RWPE1 (cell line): Measurements from ENCODE around the gene GOLT1A.

Experiments used
- CTCF ChIA-PET: fragments of 350-600 bp; sonication (Branson Sonifier 250); formaldehyde crosslinking; extraction: SDS; loops from one replicate; lab custom pipeline; 2021; lab: Yijun Ruan, JAX
- POLR2A ChIA-PET: fragments of 400-600 bp; formaldehyde crosslinking; extraction: SDS; loops from one replicate; lab custom pipeline; 2020; ENCODE audit warnings: antibody characterized with exemption; ENCODE audit not compliant: low non-redundant PET; lab: Yijun Ruan, JAX
- DNase-seq: peaks from one replicate; pipeline ENCODE4 v3.0.0; 2012; ENCODE audit warnings: low spot score
- H3K27ac ChIP-seq: fragments of 450-650 bp; 2 replicates; pipeline ENCODE4 v1.5.1; 2017
- TF ChIP-seq, protein P1 (sequence below): fragments of 450-650 bp; conservative IDR thresholded peaks from 2 replicates; pipeline ENCODE4 v1.5.1; 2017; ENCODE audit warnings: low read depth, mild to moderate bottlenecking

Gene GOLT1A

DNA sequence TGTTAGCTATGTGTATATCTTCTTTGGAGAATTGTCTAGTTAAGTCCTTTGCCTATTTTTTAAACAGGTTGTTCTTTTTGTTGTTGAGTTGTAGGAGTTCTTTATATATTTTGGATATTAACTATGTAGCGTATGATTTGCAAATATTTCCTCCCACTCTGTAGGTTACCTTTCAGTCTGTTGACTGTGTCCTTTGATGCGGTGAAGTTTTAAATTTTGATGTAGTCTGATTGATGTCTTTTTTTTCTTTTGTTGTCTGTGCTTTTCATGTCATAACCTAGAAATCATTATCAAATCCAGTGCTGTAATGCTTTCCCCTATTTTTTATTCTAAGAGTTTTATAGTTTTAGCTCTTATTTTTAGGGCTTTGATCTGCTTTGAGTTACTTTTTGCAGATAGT lies 8.8 kb downstream of the GOLT1A start:
- POLR2A ChIA-PET = no interaction called here

DNA sequence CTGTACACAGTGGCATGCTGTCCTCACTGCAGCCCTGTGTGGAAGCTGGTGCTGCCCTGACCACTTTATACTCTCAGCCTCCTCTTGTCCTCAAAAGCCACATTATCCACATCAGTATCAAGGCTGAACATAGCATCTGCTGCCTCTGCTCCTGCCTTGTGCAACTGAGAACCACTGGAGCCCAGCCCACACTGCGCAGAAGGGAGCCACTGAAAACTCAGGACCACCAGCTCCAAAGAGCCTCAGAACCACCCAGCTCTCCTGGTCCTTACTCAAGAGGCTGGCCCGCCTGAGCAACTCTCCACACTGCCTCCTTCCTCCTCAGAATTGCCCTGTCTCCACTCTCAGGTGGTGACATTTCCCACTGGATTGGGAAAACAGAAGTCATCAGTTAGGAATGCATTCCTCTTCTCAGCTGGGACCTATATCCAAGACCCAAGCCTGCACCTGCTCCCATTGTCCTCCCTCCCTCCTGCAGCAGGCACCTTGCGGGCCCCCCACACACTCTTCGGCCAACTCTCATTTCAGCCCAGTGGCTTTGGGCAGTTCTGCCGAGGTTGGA lies 10.5 kb downstream of the GOLT1A start:
- ChIA-PET CTCF (interaction anchor here (0.6 to 7.3 kb wide), 3 partner anchors 11 to 491 kb away, joined by 4 to 144 read pairs (median 5); partner anchors contain the start of genes GOLT1A and REN), POLR2A (no interaction called here)
- H3K27ac ChIP-seq = no peak overlapping the region
- peak; percentile 38 for DNase-seq
- TF ChIP-seq, protein P1, sequence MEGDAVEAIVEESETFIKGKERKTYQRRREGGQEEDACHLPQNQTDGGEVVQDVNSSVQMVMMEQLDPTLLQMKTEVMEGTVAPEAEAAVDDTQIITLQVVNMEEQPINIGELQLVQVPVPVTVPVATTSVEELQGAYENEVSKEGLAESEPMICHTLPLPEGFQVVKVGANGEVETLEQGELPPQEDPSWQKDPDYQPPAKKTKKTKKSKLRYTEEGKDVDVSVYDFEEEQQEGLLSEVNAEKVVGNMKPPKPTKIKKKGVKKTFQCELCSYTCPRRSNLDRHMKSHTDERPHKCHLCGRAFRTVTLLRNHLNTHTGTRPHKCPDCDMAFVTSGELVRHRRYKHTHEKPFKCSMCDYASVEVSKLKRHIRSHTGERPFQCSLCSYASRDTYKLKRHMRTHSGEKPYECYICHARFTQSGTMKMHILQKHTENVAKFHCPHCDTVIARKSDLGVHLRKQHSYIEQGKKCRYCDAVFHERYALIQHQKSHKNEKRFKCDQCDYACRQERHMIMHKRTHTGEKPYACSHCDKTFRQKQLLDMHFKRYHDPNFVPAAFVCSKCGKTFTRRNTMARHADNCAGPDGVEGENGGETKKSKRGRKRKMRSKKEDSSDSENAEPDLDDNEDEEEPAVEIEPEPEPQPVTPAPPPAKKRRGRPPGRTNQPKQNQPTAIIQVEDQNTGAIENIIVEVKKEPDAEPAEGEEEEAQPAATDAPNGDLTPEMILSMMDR = no peak

More for the DNA sequence above, 8.8 kb downstream of the GOLT1A start:
- TF ChIP-seq, protein P1 = no peak
- no peak overlapping the region for H3K27ac ChIP-seq
- CTCF ChIA-PET = interaction anchor here (0.6 to 7.3 kb wide), 5 partner anchors 29 to 803 kb away, joined by 3 to 144 read pairs (median 4); partner anchors contain the start of gene REN
- no peak for DNase-seq

DNA sequence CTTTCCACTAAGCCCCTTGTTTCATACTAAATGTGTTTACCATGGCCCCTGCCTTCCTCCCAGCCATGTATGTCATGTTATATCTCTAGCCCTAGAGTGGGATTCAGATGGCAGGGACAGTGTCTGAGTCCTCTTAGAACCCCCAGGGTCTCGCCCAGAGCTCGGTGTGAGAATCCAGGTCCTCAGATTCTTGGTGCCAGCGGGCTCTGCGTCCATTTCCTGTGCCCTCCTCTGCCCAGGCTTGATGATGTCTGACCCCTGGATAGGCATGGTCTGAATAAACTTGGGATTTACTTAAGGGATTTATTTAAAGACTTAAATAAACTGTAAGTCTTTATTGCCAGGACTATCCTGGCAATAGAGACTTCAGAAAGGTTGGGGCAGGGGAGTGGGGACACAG lies 11.3 kb downstream of the GOLT1A start:
- ChIA-PET CTCF (interaction anchor here (7.3 kb wide), 1 partner anchor 39 kb away, joined by 144 read pairs; the partner anchor contains the start of gene REN), POLR2A (no interaction called here)
- H3K27ac ChIP-seq = no peak overlapping the region
- TF ChIP-seq, protein P1 = no peak
- DNase-seq = no peak

DNA sequence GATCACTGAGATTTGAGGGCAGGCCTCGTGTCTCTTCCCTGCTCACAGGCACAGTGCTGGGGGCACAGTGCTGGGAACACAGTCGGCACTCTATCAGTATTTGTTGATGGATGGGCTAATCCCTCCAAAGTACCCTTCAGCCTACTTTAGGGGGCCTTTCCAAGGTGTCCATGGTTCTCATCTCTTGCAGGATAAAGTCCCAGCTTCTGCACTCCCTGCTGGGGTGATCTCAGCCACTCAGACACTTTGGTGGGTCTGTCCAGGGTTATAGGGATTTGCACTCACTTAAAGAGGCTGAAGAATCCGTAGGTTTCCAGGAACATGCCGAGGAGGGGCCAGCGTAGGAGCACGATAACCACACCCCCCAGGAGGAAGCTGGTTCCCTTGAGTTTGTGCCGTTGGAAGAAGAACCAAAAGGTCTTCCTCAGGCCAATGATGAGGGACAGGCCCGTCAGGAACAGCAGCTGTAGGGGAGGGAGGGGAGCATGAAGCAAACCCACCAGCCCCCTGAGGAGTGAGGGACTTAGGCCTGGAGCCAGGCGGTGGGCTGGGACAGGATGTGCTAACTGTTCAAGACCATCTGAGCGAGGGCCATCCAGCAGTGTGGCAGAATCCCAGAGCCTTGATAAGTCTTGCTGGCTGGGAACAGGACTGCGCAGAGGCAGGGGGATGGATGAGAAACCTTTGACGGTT lies 12.3 kb downstream of the GOLT1A start:
- ChIA-PET POLR2A (no interaction called here), CTCF (interaction anchor here (0.6 to 7.3 kb wide), 3 partner anchors 38 to 301 kb away, joined by 4 to 144 read pairs (median 5); partner anchors contain the start of gene REN)
- H3K27ac ChIP-seq = no peak overlapping the region
- no peak for DNase-seq
- TF ChIP-seq, protein P1 = no peak

DNA sequence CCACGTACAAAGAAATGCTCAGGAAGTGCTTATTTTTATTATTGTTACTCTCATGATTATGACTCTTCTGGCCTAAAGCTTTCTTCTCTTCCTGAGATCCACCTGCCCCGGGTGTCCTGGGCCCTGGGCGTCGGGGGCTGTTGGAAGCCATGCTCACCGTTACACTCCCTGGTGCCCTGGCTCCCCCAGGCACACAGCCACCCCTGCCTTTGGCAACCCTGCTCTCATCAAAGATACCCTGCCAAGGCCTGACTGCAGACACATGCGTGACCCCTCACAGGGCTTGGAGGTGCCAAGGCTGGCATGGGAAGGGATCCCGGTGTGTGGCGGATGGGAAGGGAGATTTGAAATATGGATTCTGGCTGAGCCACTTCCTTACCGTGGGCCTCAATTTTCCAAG lies 14.2 kb downstream of the GOLT1A start:
- TF ChIP-seq, protein P1 = no peak
- H3K27ac ChIP-seq = no peak overlapping the region
- no peak for DNase-seq
- POLR2A ChIA-PET = no interaction called here
- CTCF ChIA-PET = interaction anchor here (1.9 to 3.9 kb wide), 6 partner anchors 7 to 199 kb away, joined by 6 to 62 read pairs (median 14); partner anchors contain the start of genes GOLT1A and REN
